GM12878 (cell line): Measurements from ENCODE around the gene SPRY1. TPM values are rescaled to one million over a fixed set of nuclear protein-coding genes. Genes with fewer than 3 reads are reported as not detected.
A peak's percentile ranks its signal among the peaks of the same experiment; 100 is the strongest.

Experiments
- BCL11A ChIP-seq: IDR thresholded peaks from 2 replicates; pipeline ENCODE4 v1.6.1; 2011; ENCODE audit warnings: low read depth, low read length
- BMI1 ChIP-seq: fragments of 450-650 bp; IDR thresholded peaks from 2 replicates; pipeline ENCODE4 v1.6.1; 2016; ENCODE audit warnings: mild to moderate bottlenecking, moderate library complexity, borderline replicate concordance
- CHD4 ChIP-seq: fragments of 200-600 bp; sonication (generic); IDR thresholded peaks from 2 replicates; pipeline ENCODE4 v1.6.1; 2016; ENCODE audit warnings: mild to moderate bottlenecking
- EP300 ChIP-seq, 2 experiments: fragments of 150-350 bp in 1 of 2; IDR thresholded peaks; 2 replicates each; pipeline ENCODE4 v1.6.1; 2011 to 2012; ENCODE audit warnings: low read depth in 2 of 2, low read length in 2 of 2, borderline replicate concordance in 1 of 2, improper control_type of control experiment in 1 of 2, inconsistent platforms in 1 of 2; ENCODE audit not compliant: control insufficient read depth in 1 of 2
- IRF3 ChIP-seq: fragments of 450-650 bp; IDR thresholded peaks from 2 replicates; pipeline ENCODE4 v1.6.1; 2014; ENCODE audit warnings: mild to moderate bottlenecking
- IRF4 ChIP-seq: IDR thresholded peaks from 2 replicates; pipeline ENCODE4 v1.6.1; 2011; ENCODE audit warnings: low read depth, low read length
- MEF2B ChIP-seq: fragments of 450-650 bp; IDR thresholded peaks from 2 replicates; pipeline ENCODE4 v1.6.1; 2018; ENCODE audit warnings: mild to moderate bottlenecking, moderate library complexity; ENCODE audit not compliant: partially characterized antibody, poor library complexity, severe bottlenecking
- MTA3 ChIP-seq: IDR thresholded peaks from 2 replicates; pipeline ENCODE4 v1.6.1; 2012; ENCODE audit warnings: low read length, inconsistent platforms, borderline replicate concordance
- NR2C2 ChIP-seq: IDR thresholded peaks from 2 replicates; pipeline ENCODE4 v1.6.1; 2011; ENCODE audit warnings: borderline replicate concordance, low read depth; ENCODE audit not compliant: control insufficient read depth, insufficient read length
- RELB ChIP-seq: fragments of 450-650 bp; IDR thresholded peaks from 2 replicates; pipeline ENCODE4 v1.6.1; 2017; ENCODE audit warnings: low read depth, mild to moderate bottlenecking, moderate library complexity
- SIN3A ChIP-seq: IDR thresholded peaks from 2 replicates; pipeline ENCODE4 v1.6.1; 2012; ENCODE audit warnings: low read depth, low read length, improper control_type of control experiment
- SMARCA5 ChIP-seq: fragments of 450-650 bp; IDR thresholded peaks from 2 replicates; pipeline ENCODE4 v1.6.1; 2017; ENCODE audit warnings: mild to moderate bottlenecking
- SP1 ChIP-seq: IDR thresholded peaks from one replicate; pipeline ENCODE4 v1.6.1; 2011; ENCODE audit warnings: low read depth, low read length
- TARDBP ChIP-seq: IDR thresholded peaks from 2 replicates; pipeline ENCODE4 v1.6.1; 2016; ENCODE audit warnings: borderline replicate concordance
- TBL1XR1 ChIP-seq: IDR thresholded peaks from 2 replicates; pipeline ENCODE4 v1.6.1; 2012; ENCODE audit warnings: low read depth, low read length, improper control_type of control experiment
- YBX1 ChIP-seq: fragments of 450-650 bp; IDR thresholded peaks from 2 replicates; pipeline ENCODE4 v1.6.1; 2016; ENCODE audit warnings: antibody characterized with exemption
- ZNF24 ChIP-seq: fragments of 450-650 bp; IDR thresholded peaks from 2 replicates; pipeline ENCODE4 v1.6.1; 2017; ENCODE audit warnings: antibody characterized with exemption, mild to moderate bottlenecking
- polyA plus RNA-seq, 11 experiments: library from polyadenylated mRNA; depleted of rRNA in 4 of 11; unstranded in 6 of 11; stranded (reverse) in 5 of 11; fragments of >200 nt; fragmentation: Nextera tagmentation in 4 of 11; fragmentation: Illumina TruSeq in 1 of 11; extraction: Ambion mirVana in 4 of 11; extraction: Trizol in 1 of 11; gene quantifications; 1 replicate in 1 of 11; 2 replicates in 10 of 11; pipeline versions ENCODE4 v1.2.1 to v1.2.3, GENCODE V29; 2011 to 2016; ENCODE audit warnings: inconsistent platforms in 2 of 11, missing spikeins in 2 of 11, low read depth in 1 of 11
- total RNA-seq, 4 experiments: library from RNA; depleted of rRNA in 3 of 4; stranded (reverse); fragments of >200 nt in 3 of 4; fragmentation: Illumina TruSeq in 1 of 4; extraction: Trizol in 1 of 4; gene quantifications; 2 replicates each; pipeline versions ENCODE4 v1.2.1 to v1.2.3, GENCODE V29; 2013 to 2021
- TF ChIP-seq, protein P1 (sequence below): IDR thresholded peaks from 2 replicates; pipeline ENCODE4 v1.6.1; 2011; ENCODE audit warnings: mild to moderate bottlenecking, low read depth, low read length, moderate library complexity; ENCODE audit not compliant: insufficient replicate concordance
- TF ChIP-seq, protein P2 (sequence below): IDR thresholded peaks from 2 replicates; pipeline ENCODE4 v1.6.1; 2012; ENCODE audit warnings: low read length, inconsistent platforms
- TF ChIP-seq, protein P3 (sequence below): fragments of 450-650 bp; IDR thresholded peaks from 2 replicates; pipeline ENCODE4 v1.6.1; 2017; ENCODE audit warnings: mild to moderate bottlenecking, moderate library complexity

The SPRY1 gene
- total and polyA plus RNA-seq, 10 of the 15 experiments (the other 5 are each of a cell fraction or from before 2014, with no cell fraction given) = 0.05 to 5.7 (median 0.23) TPM; not detected in 2

- TF ChIP-seq, protein P1, sequence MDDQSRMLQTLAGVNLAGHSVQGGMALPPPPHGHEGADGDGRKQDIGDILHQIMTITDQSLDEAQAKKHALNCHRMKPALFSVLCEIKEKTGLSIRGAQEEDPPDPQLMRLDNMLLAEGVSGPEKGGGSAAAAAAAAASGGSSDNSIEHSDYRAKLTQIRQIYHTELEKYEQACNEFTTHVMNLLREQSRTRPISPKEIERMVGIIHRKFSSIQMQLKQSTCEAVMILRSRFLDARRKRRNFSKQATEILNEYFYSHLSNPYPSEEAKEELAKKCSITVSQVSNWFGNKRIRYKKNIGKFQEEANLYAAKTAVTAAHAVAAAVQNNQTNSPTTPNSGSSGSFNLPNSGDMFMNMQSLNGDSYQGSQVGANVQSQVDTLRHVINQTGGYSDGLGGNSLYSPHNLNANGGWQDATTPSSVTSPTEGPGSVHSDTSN = no peak
- no peak for TF ChIP-seq NR2C2
- peak; percentile 77 for TF ChIP-seq MEF2B
- no peak for TF ChIP-seq TARDBP
- TF ChIP-seq SIN3A = no peak
- TF ChIP-seq SMARCA5 = no peak; the same call in 1 of the 2 replicates
- TF ChIP-seq SP1 = no peak
- peak in 1 of 2 experiments; percentile 64; a peak in 2 of 4 replicates for TF ChIP-seq EP300 (IDR thresholded peaks at IDR 0.05; ENCODE audit: borderline replicate concordance in 1 of 2, control insufficient read depth in 1 of 2, low read depth in 2 of 2, low read length in 2 of 2)
- TF ChIP-seq BCL11A = no peak
- TF ChIP-seq IRF3 = no peak
- no peak for TF ChIP-seq YBX1
- TF ChIP-seq ZNF24 = no peak
- TF ChIP-seq TBL1XR1 = no peak
- TF ChIP-seq, protein P2, sequence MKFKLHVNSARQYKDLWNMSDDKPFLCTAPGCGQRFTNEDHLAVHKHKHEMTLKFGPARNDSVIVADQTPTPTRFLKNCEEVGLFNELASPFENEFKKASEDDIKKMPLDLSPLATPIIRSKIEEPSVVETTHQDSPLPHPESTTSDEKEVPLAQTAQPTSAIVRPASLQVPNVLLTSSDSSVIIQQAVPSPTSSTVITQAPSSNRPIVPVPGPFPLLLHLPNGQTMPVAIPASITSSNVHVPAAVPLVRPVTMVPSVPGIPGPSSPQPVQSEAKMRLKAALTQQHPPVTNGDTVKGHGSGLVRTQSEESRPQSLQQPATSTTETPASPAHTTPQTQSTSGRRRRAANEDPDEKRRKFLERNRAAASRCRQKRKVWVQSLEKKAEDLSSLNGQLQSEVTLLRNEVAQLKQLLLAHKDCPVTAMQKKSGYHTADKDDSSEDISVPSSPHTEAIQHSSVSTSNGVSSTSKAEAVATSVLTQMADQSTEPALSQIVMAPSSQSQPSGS = no peak
- TF ChIP-seq CHD4 = no peak
- no peak for TF ChIP-seq IRF4
- TF ChIP-seq, protein P3, sequence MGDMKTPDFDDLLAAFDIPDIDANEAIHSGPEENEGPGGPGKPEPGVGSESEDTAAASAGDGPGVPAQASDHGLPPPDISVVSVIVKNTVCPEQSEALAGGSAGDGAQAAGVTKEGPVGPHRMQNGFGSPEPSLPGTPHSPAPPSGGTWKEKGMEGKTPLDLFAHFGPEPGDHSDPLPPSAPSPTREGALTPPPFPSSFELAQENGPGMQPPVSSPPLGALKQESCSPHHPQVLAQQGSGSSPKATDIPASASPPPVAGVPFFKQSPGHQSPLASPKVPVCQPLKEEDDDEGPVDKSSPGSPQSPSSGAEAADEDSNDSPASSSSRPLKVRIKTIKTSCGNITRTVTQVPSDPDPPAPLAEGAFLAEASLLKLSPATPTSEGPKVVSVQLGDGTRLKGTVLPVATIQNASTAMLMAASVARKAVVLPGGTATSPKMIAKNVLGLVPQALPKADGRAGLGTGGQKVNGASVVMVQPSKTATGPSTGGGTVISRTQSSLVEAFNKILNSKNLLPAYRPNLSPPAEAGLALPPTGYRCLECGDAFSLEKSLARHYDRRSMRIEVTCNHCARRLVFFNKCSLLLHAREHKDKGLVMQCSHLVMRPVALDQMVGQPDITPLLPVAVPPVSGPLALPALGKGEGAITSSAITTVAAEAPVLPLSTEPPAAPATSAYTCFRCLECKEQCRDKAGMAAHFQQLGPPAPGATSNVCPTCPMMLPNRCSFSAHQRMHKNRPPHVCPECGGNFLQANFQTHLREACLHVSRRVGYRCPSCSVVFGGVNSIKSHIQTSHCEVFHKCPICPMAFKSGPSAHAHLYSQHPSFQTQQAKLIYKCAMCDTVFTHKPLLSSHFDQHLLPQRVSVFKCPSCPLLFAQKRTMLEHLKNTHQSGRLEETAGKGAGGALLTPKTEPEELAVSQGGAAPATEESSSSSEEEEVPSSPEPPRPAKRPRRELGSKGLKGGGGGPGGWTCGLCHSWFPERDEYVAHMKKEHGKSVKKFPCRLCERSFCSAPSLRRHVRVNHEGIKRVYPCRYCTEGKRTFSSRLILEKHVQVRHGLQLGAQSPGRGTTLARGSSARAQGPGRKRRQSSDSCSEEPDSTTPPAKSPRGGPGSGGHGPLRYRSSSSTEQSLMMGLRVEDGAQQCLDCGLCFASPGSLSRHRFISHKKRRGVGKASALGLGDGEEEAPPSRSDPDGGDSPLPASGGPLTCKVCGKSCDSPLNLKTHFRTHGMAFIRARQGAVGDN = no peak
- no peak for TF ChIP-seq MTA3
- TF ChIP-seq BMI1 = peak; percentile 15; the same call in 1 of the 2 replicates
- peak; percentile 39; the same call in 1 of the 2 replicates for TF ChIP-seq RELB
Measured at GRCh38 chr4:123412091-123412505, 15.5 kb downstream of the SPRY1 start (continued).
